Vagina (tissue), 2 donors: Measurements from ENCODE around the gene LRRC4. TPM values are rescaled to one million over a fixed set of nuclear protein-coding genes. Genes with fewer than 3 reads are reported as not detected.

Experiments
- DNase-seq, 2 donors: peaks; one replicate each; pipeline ENCODE4 v3.0.0-alpha.2; 2017; ENCODE audit errors: extremely low spot score in 2 of 2
- H3K27ac ChIP-seq: fragments of 200-600 bp; sonication (generic); one replicate; pipeline ENCODE4 v1.5.1; 2019
- H3K27me3 ChIP-seq: fragments of 200-600 bp; sonication (generic); one replicate; pipeline ENCODE4 v1.5.1; 2019
- H3K36me3 ChIP-seq, 2 donors: fragments of 200-600 bp; sonication (generic); one replicate each; pipeline ENCODE4 v1.5.1; 2017 to 2019
- H3K4me1 ChIP-seq: fragments of 200-600 bp; sonication (generic); one replicate; pipeline ENCODE4 v1.5.1; 2019
- H3K4me3 ChIP-seq, 2 donors: fragments of 200-600 bp; sonication (generic); 1 replicate in 1 of 2; 2 replicates in 1 of 2; pipeline ENCODE4 v1.5.1; 2016 to 2019
- H3K9me3 ChIP-seq: fragments of 200-600 bp; sonication (generic); one replicate; pipeline ENCODE4 v1.5.1; 2019
- CTCF ChIP-seq, 3 experiments: fragments of 450-650 bp in 2 of 3; fragments of 200-600 bp in 1 of 3; sonication (generic) in 1 of 3; IDR thresholded peaks; one replicate each; pipeline ENCODE4 v1.5.1; 2017 to 2019; ENCODE audit warnings: antibody characterized with exemption in 3 of 3, mild to moderate bottlenecking in 2 of 3, moderate library complexity in 2 of 3
- POLR2A ChIP-seq, 2 donors: fragments of 450-650 bp; IDR thresholded peaks; one replicate each; pipeline ENCODE4 v1.6.1; 2017; ENCODE audit warnings: antibody characterized with exemption in 2 of 2, mild to moderate bottlenecking in 2 of 2, moderate library complexity in 2 of 2
- POLR2AphosphoS5 ChIP-seq, 2 donors: sonication (generic); formaldehyde crosslinking; IDR thresholded peaks; one replicate each; pipeline ENCODE4 v1.9.0; 2017; ENCODE audit warnings: antibody characterized with exemption in 2 of 2, mild to moderate bottlenecking in 2 of 2, low read depth in 1 of 2; ENCODE audit not compliant: insufficient read depth in 1 of 2
- intact Hi-C: fragments of 100-400 bp; cut with DNase I; formaldehyde crosslinking; loops from one replicate; pipeline ENCODE4 v1.15.1; 2023
- total RNA-seq: library from RNA; depleted of rRNA; stranded (reverse); fragments of >200 nt; gene quantifications from one replicate; pipeline ENCODE4 v1.2.3, GENCODE V29; 2016

The LRRC4 gene
- total RNA-seq, 1 donor from 2014 or later, result 6.1 TPM

GRCh38 chr7:128076196-128076795 lies 45.1 kb upstream of the LRRC4 start:
- Histone ChIP-seq H3K27me3 (no peaks in the 10 kb centered on the region), H3K36me3 (peaks cover 0 to 21% of the 10 kb centered on the region in 2 donors), H3K9me3 (no peaks in the 10 kb centered on the region), H3K4me3 (no peak overlapping the region), H3K27ac (no peak overlapping the region), H3K4me1 (peaks cover 6% of the 10 kb centered on the region)
- intact Hi-C loops, result no loop called here
- no peak for TF ChIP-seq POLR2A (IDR thresholded peaks at IDR 0.05)
- TF ChIP-seq POLR2AphosphoS5 (IDR thresholded peaks at IDR 0.05; ENCODE audit: insufficient read depth in 1 of 2, low read depth in 1 of 2), result no peak
- no peak for TF ChIP-seq CTCF (IDR thresholded peaks at IDR 0.05)
- DNase-seq, result no peak

GRCh38 chr7:128075242-128076095 lies 44.2 kb upstream of the LRRC4 start:
- no peak for DNase-seq
- H3K27ac ChIP-seq, result no peak overlapping the region
- peaks cover 6% of the 10 kb centered on the region for H3K4me1 ChIP-seq
- TF ChIP-seq POLR2AphosphoS5 (IDR thresholded peaks at IDR 0.05; ENCODE audit: insufficient read depth in 1 of 2, low read depth in 1 of 2) (no peak), POLR2A (IDR thresholded peaks at IDR 0.05) (no peak), CTCF (IDR thresholded peaks at IDR 0.05) (no peak)
- no peaks in the 10 kb centered on the region for H3K27me3 ChIP-seq
- no peaks in the 10 kb centered on the region for H3K9me3 ChIP-seq
- intact Hi-C loops, result no loop called here
- peaks cover 0 to 17% of the 10 kb centered on the region in 2 donors for H3K36me3 ChIP-seq
- H3K4me3 ChIP-seq, result no peak overlapping the region

GRCh38 chr7:128074736-128075135 lies 43.5 kb upstream of the LRRC4 start:
- DNase-seq, result no peak
- no peaks in the 10 kb centered on the region for H3K9me3 ChIP-seq
- H3K36me3 ChIP-seq, result peaks cover 0 to 17% of the 10 kb centered on the region in 2 donors
- intact Hi-C loops, result no loop called here
- H3K27ac ChIP-seq, result no peak overlapping the region
- no peaks in the 10 kb centered on the region for H3K27me3 ChIP-seq
- TF ChIP-seq CTCF (IDR thresholded peaks at IDR 0.05) (no peak), POLR2AphosphoS5 (IDR thresholded peaks at IDR 0.05; ENCODE audit: insufficient read depth in 1 of 2, low read depth in 1 of 2) (no peak), POLR2A (IDR thresholded peaks at IDR 0.05) (no peak)
- H3K4me3 ChIP-seq, result no peak overlapping the region
- peaks cover 6% of the 10 kb centered on the region for H3K4me1 ChIP-seq

GRCh38 chr7:128074336-128074735 lies 43.1 kb upstream of the LRRC4 start:
- Histone ChIP-seq H3K27me3 (no peaks in the 10 kb centered on the region), H3K4me1 (peaks cover 6% of the 10 kb centered on the region), H3K9me3 (no peaks in the 10 kb centered on the region), H3K4me3 (no peak overlapping the region), H3K36me3 (peaks cover 0 to 17% of the 10 kb centered on the region in 2 donors), H3K27ac (no peak overlapping the region)
- intact Hi-C loops, result no loop called here
- no peak for DNase-seq
- TF ChIP-seq CTCF (IDR thresholded peaks at IDR 0.05), result no peak
- TF ChIP-seq POLR2AphosphoS5 (IDR thresholded peaks at IDR 0.05; ENCODE audit: insufficient read depth in 1 of 2, low read depth in 1 of 2), result no peak
- TF ChIP-seq POLR2A (IDR thresholded peaks at IDR 0.05), result no peak
